ENCODE data around the gene BMPR1A. TPM values are rescaled to one million over a fixed set of nuclear protein-coding genes. Genes with fewer than 3 reads are reported as not detected.

BMPR1A gene
- total RNA-seq (2022; extraction: Qiagen RNA extraction), result 18.7 to 28.6 TPM (median 23.1 TPM) in 5 replicates

GRCh38 chr10:86756511-86757112 lies at the start of gene BMPR1A:
BMPR1A (plus strand) TSS chr10:86756619; CDS start chr10:86876019, 119,400 bp downstream.

DNA sequence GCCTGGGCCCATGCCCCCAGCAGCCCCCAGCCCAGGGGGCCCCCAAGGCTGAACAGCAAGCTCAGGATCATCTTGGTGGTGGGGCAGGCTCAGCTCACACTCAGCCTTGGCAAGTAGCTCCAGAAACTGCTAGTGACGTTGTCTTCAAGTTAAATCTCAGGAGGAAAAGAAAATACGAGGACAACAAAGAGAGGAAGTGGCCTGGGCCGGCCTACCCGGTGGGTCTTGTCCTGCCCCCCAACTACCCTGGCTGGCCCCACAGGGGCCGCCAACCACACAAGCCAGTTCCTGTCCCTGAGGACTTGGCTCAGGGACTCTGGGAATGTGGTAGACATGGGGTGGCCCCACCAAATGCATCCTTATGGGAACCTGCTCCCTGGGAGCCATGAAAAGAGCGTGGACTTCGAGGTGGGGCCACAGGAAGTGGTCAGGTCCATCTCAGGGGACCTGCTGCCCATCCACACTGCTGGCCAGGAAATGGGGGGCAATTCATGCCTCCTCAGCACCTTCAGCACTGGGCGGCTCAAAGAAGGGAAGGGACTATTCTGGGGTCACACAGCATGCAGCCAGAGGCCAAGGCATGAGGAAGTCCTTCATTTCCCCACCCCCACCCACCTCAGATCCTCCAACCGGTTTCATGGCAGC lies 201.2 kb downstream of the BMPR1A start, which contains the start of gene MMRN2:
TSS of gene MMRN2 (minus strand) at position 145 of the 645 bp plus-strand sequence. CDS start at position 71, 74 bp downstream.

DNA sequence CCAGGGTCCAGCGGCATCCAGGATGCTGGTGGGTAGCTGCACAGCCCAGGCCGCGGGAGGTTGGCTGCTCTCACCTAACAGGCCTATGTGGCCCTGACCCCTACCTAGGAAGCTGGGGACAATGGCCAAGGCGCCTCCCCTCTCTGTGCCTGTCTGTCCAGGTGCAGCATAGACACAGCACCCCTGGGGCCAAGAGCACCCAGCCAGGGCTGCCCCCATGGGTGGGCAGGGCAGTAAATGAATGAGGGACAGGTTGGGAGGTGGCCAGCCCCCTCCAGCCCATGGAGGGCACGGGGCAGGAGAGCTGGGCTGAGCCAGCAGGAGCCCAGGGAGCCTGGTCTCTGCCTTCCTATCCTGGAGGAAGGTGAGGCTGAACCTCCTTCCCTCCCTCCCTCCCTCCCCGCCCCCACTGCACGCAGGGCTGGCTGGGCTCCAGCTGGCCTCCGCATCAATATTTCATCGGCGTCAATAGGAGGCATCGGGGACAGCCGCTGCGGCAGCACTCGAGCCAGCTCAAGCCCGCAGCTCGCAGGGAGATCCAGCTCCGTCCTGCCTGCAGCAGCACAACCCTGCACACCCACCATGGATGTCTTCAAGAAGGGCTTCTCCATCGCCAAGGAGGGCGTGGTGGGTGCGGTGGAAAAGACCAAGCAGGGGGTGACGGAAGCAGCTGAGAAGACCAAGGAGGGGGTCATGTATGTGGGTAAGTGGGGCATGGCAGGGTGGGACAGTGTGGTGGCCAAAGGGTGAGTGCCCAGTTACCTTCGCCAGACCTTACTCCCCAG lies 201.9 kb downstream of the BMPR1A start, which contains the start of gene SNCG:
TSS of gene SNCG (plus strand) at position 484 of the 785 bp plus-strand sequence. CDS start at position 583, 99 bp downstream.

GRCh38 chr10:86968271-86968993 lies 212.0 kb downstream of the BMPR1A start, which contains the start of gene ADIRF:
ADIRF (plus strand) TSS chr10:86968482; CDS start chr10:86968545, 63 bp downstream.

Other genes with a start within 250 kb of the BMPR1A start
- 12.7 to 17.3 TPM (median 14.3 TPM) in 5 replicates for gene WAPL, start 234.8 kb upstream of the BMPR1A start, total RNA-seq (2022; extraction: Qiagen RNA extraction)
- gene OPN4, start 102.1 kb upstream of the BMPR1A start, total RNA-seq (2022; extraction: Qiagen RNA extraction), result not detected in 5 replicates
- gene LDB3, start 88.1 kb upstream of the BMPR1A start, total RNA-seq (2022; extraction: Qiagen RNA extraction), result 0.08 to 0.24 TPM (median 0.16 TPM) in 5 replicates
- 0.40 to 1.4 TPM (median 0.93 TPM) in 5 replicates for gene MMRN2, start 201.0 kb downstream of the BMPR1A start, total RNA-seq (2022; extraction: Qiagen RNA extraction)
- 10.4 to 14.7 TPM (median 14.1 TPM) in 5 replicates for gene SNCG, start 202.0 kb downstream of the BMPR1A start, total RNA-seq (2022; extraction: Qiagen RNA extraction)
- gene ADIRF, start 211.9 kb downstream of the BMPR1A start, total RNA-seq (2022; extraction: Qiagen RNA extraction), result 0.19 to 0.30 TPM in 2 of 5 replicates, not detected in the others